HG02981 (cell line): Measurements from ENCODE around the gene RASD2.

ENCODE experiments used
- ATAC-seq: cut with Tn5 transposase; IDR thresholded peaks from one replicate; pipeline ENCODE4 v1.9.1; 2021; ENCODE audit warnings: mild to moderate bottlenecking, moderate library complexity; ENCODE audit not compliant: unreplicated experiment

Gene RASD2

GRCh38 chr22:35539910-35540594 lies 579 bp upstream of the RASD2 start:
- peak; percentile 64 for ATAC-seq

- no peak for ATAC-seq
Measured at GRCh38 chr22:35541254-35541748, 670 bp downstream of the RASD2 start.

GRCh38 chr22:35542157-35542938 lies 1.7 kb downstream of the RASD2 start:
- ATAC-seq, result no peak

GRCh38 chr22:35542939-35543516 lies 2.4 kb downstream of the RASD2 start:
- ATAC-seq, result no peak

GRCh38 chr22:35543702-35544101 lies 3.1 kb downstream of the RASD2 start:
- ATAC-seq, result no peak

- ATAC-seq, result no peak
Measured at GRCh38 chr22:35544189-35544588, 3.6 kb downstream of the RASD2 start.

GRCh38 chr22:35544827-35545226 lies 4.2 kb downstream of the RASD2 start:
- no peak for ATAC-seq

GRCh38 chr22:35546886-35547285 lies 6.3 kb downstream of the RASD2 start:
- ATAC-seq, result no peak

- no peak for ATAC-seq
Measured at GRCh38 chr22:35547987-35548721, 7.5 kb downstream of the RASD2 start.

- ATAC-seq, result no peak
Measured at GRCh38 chr22:35548722-35549112, 8.1 kb downstream of the RASD2 start.

GRCh38 chr22:35549328-35549727 lies 8.7 kb downstream of the RASD2 start:
- no peak for ATAC-seq

GRCh38 chr22:35551549-35552177 lies 11.0 kb downstream of the RASD2 start:
- ATAC-seq, result no peak

- ATAC-seq, result no peak
Measured at GRCh38 chr22:35552196-35552842, 11.7 kb downstream of the RASD2 start.

- no peak for ATAC-seq
Measured at GRCh38 chr22:35552846-35553245, 12.2 kb downstream of the RASD2 start.

GRCh38 chr22:35553341-35553740 lies 12.7 kb downstream of the RASD2 start:
- ATAC-seq, result no peak

- no peak for ATAC-seq
Measured at GRCh38 chr22:35554297-35554845, 13.7 kb downstream of the RASD2 start.

GRCh38 chr22:35555483-35555890 lies 14.9 kb downstream of the RASD2 start:
- ATAC-seq, result no peak

GRCh38 chr22:35555946-35556547 lies 15.4 kb downstream of the RASD2 start:
- no peak for ATAC-seq

GRCh38 chr22:35556666-35557065 lies 16.0 kb downstream of the RASD2 start:
- ATAC-seq, result no peak

- ATAC-seq, result no peak
Measured at GRCh38 chr22:35558031-35558430, 17.4 kb downstream of the RASD2 start.
